Kidney tubule cell (primary cell): Measurements from ENCODE around the gene TMPRSS3.

Source experiments
- DNase-seq: peaks from one replicate; pipeline ENCODE4 v3.0.0-alpha.2; 2018; ENCODE audit warnings: low spot score

The TMPRSS3 gene

DNA sequence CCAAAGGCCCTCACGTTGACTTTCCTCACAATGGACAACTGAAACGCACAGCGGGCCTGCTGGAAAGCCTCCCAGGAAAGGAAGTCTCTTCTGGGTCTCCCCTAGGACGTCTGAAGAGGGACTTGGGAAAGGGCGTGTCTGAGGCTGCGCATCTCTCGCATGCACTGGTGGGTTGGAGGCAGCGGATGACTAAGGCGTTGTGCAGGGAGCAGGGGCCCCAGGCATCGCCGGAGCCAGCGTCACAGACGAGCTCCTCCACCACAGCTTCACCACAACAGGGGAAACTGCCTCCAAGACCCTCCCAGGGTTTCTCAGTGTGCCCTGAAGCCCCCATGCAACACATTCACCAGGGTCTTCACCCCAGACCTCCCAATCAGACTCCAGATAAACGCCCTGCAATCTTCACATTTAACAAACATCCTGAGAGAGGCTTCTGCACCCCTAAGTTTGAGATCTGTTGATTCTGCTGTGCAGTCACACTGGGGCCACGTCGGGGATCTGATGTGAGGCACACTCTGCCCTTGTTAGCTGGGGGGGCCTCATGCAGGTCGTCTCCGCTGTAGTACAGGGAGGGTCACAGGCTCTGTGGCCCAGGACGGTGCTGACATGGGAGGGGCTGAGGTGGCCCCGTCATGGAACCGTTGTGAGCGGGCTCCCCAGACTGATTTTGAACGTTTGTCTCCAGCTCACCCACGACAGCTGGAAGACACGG, 22.5 kb downstream of the TMPRSS3 start:
- no peak for DNase-seq

DNA sequence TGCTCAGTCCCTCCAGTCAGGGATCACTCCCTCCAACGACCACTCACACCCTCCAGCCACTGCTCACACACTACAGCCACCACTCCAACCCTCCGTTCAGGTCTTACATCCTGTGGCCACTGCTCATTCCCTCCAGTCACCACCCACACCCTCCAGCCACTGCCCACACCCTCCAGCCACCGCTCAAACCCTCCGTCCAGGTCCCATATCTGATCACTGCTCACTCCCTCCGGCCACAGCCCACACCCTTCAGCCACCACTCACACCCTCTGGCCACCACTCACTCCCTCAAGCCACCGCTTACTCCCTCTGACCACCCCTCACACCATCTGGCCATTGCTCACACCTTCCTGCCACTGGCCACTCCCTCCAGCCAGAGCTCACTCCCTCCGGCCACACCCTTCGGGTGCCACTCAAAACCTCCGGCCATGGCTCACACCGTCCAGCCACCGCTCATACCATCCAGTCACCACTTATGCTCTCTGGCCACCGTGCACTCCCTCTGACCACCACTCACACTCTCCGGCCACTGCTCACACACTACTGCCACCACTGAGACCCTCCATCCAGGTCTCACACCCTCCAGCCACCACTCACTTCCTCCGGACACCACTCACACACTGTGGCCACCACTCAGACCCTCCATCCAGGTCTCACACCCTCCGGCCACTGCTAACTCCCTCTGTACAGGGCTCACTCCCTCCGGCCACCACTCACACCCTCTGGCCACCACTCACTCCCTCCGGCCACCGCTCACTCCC, 24.8 kb downstream of the TMPRSS3 start:
- no peak for DNase-seq

DNA sequence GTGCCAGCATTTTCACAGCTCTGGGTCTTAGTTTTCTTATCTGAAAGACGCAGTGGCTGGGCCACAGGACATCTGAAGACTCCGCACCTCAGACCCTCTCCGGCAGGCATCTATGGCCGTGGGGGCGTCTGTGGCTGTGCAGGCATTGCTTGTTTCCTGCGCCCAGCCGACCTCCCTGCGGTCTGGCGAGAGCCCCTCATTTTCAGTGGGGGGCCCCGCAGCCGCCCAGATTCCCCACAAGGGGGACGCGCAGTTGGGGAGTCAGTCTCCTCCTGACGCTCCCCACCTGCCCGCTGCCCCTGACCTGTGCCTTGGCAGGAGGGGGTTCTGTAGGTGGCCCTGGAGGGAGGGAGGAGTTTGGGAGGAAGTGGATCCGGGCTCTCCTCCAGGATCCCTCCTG, 26.0 kb downstream of the TMPRSS3 start:
- DNase-seq: no peak

DNA sequence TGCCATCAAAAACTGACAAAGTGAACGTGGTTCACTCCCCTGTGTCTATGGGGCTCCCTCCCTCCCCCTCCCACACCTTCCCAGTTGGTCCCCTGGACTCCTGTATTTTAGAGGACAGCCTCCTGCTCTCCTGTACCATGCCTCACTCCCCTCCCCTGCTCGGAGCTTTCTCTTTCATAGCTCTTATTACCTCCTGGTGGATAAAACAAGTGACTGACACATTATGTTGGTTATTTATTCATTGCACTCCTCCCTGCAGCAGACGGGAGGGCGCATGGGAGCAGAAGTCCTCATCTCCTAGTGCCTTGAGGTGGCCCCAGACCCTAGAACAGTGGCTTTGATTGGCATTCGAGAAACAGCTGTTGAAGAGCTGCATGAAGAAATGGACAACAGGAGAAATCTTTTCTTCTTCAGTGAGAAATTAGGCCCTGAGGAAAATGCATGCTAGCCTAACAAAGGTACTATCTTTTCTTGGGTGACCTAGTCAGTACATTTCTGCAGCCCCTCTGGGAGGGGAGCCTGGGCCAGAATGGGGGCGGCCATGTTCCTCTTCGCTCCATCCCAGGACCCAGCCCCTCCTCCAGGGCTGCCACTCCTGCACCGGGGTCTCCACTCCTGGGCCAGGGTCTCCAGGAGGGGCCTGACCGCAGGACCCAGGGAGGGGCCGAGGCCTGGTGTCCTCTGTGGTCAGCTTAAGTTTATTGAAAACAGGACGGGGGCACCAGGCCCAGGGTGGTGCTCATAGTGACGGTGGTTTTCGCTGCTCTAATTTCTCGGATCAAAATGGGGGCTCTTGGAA, 28.3 kb downstream of the TMPRSS3 start:
- no peak for DNase-seq

DNA sequence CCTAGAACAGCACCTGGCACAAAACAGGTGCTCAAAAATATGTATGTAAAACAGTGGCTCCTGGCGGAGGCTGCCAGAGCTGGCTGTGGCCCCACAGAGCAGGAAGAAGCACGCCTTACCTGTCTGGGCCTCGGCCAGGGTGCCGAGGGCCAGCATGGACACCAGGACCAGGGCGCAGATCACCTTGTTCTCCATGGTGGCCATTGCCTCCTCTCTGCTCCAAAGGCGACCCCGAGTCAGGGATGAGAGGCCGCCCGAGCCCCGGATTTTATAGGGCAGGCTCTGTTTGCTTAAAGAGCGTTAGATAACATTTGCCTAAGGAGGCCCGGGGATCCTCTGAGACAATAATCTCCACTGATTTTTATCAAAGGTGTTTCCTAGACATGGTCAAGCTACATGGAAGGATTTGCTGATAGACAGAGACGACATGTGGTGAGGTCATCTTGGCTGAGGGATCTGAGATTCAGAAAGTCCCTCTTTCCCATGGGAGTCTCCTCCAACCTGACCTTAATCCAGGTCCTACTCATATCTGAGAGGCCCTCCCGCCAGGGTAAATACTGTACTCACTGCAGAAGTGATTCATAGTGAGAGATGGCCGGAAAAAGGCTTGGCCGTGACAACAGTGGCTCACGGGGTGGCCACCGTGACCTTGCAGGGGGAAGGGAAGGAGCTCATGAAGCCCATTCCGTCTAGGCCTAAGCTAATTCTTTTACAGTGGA, 29.4 kb downstream of the TMPRSS3 start, which contains the start of gene TFF1:
Gene TFF1, minus strand, starts transcription at position 244 of the 719 bp plus-strand sequence. Its CDS starts 40 bp downstream, at position 204.
- DNase-seq: no peak

DNA sequence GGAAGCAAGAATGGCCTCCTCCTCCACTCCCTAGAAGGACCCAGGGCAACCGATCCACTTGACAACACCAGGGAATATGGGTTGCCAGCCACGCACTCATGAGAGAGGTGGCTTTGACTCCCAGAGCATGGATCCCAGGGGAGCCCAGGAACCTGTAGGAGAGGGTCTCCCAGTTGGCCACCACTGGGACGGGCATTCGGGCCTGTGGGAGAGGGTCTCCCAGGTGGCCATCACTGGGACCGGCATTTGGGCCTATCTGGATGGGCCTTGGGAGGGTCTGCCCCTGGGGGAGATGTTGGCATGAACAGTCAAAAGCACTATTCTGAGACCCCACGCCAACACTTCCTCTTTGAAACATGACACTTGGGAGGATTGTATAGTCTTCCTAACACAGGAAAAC, 30.1 kb downstream of the TMPRSS3 start:
- no peak for DNase-seq

DNA sequence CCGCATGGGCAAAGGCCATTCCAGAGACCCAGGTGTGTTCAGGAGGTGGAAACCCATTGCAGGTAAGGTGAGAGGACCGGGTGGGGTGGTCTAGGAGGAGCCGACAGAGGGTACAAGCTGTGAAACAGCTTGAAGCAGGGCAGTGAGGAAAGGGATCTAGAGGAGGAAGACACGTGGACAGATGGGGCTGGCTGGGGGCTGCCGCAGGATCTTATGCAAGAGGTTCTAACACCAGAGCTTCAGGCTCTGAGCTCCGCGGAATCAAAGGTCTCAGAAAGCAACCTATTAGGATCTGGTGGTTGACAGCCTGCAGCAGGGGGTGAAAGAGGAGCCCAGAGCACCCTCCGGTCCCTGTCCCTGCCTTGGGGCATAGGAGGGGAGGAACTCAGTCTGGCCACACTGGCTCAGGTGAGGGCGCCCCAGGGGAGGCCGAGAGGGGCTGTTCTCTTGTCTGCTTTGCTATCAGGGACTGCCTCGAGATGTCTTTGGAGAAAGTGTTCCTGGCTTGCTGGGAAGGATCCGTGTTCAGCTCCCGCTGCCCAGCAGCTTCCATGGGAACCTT, 31.5 kb downstream of the TMPRSS3 start:
- DNase-seq: no peak

DNA sequence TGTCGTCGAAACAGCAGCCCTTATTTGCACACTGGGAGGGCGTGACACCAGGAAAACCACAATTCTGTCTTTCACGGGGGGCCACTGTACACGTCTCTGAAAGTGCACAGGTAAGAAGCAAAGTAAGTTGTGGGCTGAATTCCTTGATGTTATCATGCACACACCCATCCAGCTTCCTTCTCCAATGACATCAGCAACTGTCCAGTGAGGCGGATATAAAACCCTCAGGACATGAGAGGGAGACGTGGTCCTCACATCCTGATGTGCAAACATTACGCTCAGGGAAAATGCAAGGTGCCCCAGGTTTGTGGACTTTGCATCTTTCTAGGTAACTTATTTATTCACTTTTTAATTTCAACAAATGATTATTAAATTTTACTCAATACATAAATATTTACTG, 32.5 kb downstream of the TMPRSS3 start:
- peak; percentile 39 for DNase-seq

DNA sequence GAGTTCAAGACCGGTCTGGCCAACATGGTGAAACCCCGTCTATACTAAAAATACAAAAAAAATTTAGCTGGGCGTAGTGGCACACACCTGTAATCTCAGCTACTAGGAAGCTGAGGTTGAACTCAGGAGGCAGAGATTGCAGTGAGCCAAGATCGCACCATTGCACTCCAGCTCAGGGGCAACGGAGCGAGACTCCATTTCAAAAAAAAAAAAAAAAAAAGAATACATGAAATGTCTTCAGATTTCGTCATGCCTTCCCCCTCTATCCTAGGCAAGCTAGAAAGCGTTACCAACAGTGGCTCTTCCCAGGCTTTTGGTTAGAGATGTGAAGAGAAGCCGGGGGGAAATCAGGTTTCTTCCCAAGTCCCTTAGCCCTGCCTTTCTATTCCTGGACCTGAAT, 33.2 kb downstream of the TMPRSS3 start:
- DNase-seq: peak; percentile 8

DNA sequence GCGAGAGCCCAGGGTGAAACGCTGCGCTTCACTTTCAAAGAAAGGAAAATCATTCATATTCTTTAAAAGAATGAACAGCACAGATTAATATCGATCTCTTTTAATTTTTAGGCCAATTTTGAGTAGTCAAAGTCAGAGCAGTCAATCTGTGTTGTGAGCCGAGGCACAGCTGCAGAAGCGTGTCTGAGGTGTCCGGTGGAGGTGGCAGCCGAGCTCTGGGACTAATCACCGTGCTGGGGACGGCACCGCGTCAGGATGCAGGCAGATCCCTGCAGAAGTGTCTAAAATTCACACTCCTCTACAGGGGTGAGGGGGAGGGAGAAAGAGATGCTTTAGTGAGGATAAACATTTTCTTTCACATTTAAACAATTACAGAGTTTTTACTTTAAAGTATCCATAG, 33.7 kb downstream of the TMPRSS3 start:
- DNase-seq: no peak

DNA sequence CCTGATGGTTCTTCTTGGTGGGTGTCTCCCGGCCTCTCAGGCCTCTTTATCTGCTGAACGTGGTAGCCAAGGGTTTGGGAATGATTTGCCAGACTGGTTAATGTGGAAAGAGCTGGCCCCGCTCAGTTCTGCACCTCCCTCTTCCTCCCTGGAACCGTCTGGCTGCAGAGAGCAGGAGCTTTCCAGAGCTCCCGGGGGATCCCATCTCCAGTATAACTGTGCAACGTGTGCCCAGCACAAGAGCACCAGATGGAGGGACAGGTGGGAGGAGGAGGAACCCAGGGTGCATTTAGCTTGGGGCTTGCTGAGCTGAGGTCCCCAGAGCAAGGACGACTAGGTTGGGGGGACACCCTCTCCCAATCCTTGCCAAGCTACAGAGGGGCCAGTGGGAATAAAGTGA, 34.6 kb downstream of the TMPRSS3 start:
- DNase-seq: no peak

DNA sequence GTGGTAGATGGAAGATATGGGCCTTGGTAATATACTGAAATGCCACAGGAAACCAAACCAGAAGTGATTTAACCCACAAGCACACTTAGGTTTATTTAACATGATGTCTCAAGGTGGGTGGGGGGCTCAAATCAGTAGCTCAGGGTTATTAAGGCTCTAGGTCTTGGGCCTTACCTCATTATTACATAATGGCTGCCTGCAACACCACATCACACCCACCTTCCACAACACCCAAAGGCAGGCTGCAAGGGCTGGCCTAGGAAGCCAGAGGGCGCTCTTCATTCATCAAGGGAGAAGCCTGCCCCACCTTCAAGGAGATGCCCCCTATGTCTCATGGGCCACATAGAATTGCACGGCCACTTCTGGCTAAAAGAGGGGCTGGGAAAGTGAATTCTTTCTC, 35.5 kb downstream of the TMPRSS3 start:
- DNase-seq: no peak

DNA sequence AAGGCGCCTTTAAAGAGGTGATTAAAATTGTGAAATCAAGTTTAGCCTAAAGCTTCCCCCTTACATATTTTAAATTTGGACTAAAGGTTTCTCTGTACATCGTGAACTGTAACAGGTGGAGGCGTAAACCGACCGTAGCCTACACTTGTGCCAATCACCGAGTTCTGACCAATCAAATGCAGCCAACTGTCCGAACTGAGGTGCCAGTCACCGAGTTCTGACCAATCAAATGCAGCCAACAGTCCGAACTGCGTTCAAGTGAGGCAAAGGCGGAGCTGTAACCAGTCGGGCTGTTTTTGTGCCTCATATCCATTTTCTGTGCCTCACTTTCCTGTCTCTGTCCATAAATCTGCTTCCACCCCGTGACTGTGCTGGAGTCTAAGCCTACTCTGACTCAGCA, 36.9 kb downstream of the TMPRSS3 start:
- DNase-seq: no peak

DNA sequence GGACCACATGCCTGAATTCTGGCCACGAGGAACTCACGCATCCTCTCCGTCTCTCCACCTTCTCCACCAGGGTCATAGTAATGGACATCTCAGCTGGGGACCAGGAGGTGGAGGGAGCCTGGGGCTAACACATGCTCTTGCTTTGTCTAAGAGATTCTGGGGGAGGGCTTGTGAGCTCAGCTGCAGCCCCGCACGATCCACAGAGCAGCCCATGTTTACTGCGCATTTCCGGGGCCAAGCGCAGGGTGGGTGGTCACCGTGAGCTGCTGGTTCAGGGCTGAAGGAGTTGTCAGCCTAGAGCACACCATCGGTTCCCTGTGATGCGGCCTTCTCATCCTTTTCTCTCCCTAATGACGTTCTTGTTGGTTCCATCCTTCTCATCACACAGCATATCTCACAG, 37.6 kb downstream of the TMPRSS3 start:
- DNase-seq: no peak

DNA sequence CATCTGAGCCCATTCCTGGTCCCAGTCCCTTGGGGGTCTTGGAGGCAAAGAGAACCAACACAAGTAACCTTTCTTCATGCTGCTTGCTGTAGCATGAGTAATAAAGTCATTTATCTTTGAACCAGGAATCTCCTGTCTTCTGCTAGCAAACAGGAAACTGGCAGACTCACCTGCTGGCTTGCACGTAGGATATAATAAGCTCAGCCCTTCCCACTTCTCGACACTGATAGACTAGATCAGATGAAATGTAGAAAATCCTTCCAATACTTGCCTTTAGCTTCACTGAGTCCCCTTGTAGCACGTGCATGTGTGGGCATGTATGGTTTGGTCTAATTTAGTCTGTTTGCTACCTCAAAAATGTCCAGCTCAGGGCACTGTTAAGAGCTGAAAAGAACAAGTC, 38.5 kb downstream of the TMPRSS3 start:
- DNase-seq: no peak

DNA sequence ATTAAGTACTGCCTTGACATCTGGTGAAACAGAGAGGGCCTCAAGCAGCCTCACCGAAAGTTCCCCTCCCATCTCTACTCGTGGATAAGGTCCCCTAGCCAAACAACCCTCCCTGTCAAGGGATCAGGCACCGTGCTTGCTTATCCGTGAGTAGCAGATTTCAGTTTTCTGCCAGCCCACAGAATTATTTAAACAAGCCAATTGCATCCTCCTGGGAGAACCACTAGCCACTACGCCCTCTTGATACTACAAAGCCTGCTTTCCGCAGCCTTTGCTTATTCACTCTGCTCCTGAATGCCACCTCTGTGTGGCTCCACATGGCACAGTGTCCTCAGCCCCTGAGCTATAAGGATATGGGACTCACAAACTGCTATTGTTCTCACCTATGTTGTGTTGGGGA, 39.2 kb downstream of the TMPRSS3 start:
- no peak for DNase-seq

DNA sequence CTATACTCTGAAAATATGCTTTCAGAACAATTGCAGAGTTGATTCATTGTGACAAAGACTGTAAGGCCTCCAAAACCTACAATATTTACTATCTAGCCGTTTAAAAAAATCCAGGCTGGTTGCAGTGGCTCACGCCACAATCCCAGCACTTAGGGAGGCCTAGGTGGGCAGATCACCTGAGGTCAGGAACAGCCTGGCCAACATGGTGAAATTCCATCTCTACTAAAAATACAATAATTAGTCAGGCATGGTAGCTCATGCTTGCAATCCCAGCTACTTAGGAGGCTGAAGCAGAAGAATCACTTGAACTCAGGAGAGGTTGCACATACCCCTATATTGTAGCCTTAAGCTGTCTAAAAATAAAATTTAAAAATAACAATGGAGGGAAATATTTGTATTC, 39.8 kb downstream of the TMPRSS3 start:
- DNase-seq: peak; percentile 35

DNA sequence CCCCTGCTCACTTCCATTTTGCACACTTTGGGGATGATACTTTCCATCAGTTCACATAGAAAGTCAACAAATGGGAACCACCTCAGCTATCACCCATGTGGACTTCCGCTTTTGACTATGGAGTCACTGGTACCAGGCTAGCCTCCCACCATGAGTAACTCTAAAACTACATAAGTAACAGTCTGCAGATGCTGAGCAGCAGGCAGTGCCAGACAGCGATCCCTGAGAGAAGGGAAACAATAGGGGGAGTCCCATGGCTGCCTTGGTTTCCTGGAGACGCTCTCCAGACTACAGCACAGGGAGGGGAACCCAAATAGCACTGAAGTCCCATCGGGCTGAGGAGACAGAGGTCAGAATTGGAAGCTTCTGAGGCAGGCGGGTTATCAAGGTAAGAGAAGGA, 42.2 kb downstream of the TMPRSS3 start:
- no peak for DNase-seq

DNA sequence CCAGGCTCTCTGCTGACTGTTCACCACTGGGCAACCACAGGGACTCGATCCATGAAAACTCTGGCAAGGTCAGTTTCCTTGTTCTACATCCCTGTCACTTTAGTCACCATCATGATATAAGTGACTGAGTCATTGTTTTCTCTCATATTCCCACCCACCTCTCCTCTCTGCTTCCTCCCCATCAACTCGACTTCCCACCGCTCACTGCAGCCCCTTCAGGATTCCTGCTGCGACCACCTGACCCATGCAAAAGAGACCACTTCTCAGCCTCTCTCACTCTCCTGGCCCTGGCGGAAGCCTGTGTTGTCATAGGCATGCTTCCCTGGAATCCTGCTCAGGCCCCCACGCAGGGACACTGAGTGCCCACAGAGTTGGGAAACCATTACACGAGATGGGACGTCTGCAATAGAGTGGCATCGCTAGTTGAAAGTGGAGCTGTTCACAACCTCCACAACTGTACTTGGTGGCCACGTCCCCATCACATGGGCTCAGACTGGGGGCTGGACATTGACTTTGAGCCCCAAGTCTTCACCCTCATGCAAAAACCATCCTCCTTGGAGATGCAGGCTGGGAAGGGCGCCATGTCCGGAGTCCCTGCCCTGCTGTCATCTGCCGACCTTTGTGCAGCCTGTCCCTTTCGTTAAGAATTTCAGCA, 43.3 kb downstream of the TMPRSS3 start:
- DNase-seq: peak; percentile 52

DNA sequence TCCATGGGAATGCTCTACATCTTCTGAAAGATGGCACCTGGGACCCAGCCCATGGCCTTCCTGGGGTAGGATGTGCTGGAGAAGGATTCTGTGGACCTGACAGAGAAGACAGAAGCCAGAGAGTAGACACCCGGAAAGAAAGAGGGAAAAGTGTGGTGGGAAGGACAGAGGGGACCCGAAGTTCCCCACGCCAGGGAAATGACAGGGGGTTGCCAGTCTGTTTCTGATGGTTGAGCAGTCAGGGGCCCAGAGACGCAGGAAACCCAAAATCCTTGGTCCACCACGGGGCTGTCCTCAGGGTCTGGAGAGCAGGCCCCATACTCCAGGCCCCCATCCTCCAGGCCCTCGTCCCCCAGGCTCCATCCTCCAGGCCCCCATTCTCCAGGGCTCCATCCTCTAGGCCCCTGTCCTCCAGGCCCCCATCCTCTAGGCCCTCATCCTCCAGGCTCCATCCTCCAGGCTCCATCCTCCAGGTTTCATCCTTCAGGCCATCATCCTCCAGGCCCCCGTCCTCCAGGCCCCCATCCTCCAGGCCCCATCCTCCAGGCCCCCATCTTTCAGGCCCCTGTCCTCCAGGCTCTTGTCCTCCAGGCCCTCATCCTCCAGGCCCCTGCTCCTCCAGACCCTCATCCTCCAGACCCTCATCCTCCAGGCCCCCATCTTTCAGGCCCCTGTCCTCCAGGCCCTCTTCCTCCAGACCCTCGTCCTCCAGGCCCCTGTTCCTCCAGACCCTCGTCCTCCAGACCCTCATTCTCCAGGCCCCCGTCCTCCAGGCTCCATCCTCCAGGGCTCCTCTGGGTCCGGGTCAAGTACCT, 44.0 kb downstream of the TMPRSS3 start:
- DNase-seq: no peak
